Middle frontal gyrus (tissue), 1 donor: Measurements from ENCODE around the gene A1BG.
"Not testable (repeated sequence)": the region's sequence is repeated elsewhere in the genome, so short reads cannot be mapped to it uniquely, and the experiment has no call there.

Experiments
- DNase-seq: peaks from one replicate; pipeline ENCODE4 v3.0.0-alpha.2; 2015; ENCODE audit warnings: low spot score; ENCODE audit errors: extremely low spot score

The A1BG gene

GRCh38 chr19:58357481-58358145, 4.3 kb upstream of the A1BG start:
- DNase-seq, result no peak

GRCh38 chr19:58356766-58357480, 3.6 kb upstream of the A1BG start:
- no peak for DNase-seq

GRCh38 chr19:58355908-58356765, 2.8 kb upstream of the A1BG start:
- no peak for DNase-seq

GRCh38 chr19:58355215-58355796, 2.0 kb upstream of the A1BG start:
- no peak for DNase-seq

- no peak for DNase-seq
Observed at GRCh38 chr19:58354478-58355030, 1.3 kb upstream of the A1BG start.

- no peak for DNase-seq
Observed at GRCh38 chr19:58353717-58354477, 605 bp upstream of the A1BG start.

GRCh38 chr19:58351990-58352755, 1.1 kb downstream of the A1BG start:
- no peak for DNase-seq

GRCh38 chr19:58351558-58351878, 1.8 kb downstream of the A1BG start:
- no peak for DNase-seq

- DNase-seq, result no peak
Observed at GRCh38 chr19:58350871-58351557, 2.3 kb downstream of the A1BG start.

GRCh38 chr19:58350001-58350861, 3.1 kb downstream of the A1BG start:
- DNase-seq, result no peak

- no peak for DNase-seq
Observed at GRCh38 chr19:58349590-58349989, 3.7 kb downstream of the A1BG start.

- not testable (repeated sequence) for DNase-seq
Observed at GRCh38 chr19:58348080-58348479, 5.2 kb downstream of the A1BG start.

GRCh38 chr19:58346961-58347929, 6.0 kb downstream of the A1BG start:
- DNase-seq, result peak; percentile 54

- DNase-seq, result no peak
Observed at GRCh38 chr19:58345558-58345957, 7.7 kb downstream of the A1BG start.

GRCh38 chr19:58338825-58339558, 14.3 kb downstream of the A1BG start:
- no peak for DNase-seq

GRCh38 chr19:58338336-58338735, 15.0 kb downstream of the A1BG start:
- no peak for DNase-seq

GRCh38 chr19:58336820-58337219, 16.5 kb downstream of the A1BG start:
- DNase-seq, result no peak
